ENCODE measurements around the gene WBP1L.

DNA sequence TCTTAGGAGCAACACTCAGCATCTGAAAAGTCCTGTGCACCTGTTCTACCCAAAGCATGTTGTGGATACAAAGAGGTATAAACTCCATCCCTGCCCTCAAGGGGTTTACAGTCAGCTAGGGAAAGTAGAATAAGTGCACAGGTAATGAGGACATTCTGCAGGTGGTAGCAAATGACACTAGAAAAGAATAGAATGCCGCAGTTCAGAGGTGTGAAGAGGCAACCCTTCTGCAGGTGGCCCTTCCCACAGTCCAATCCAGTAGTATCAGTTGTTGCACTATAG, 36.7 kb downstream of the WBP1L start:
- TF ChIP-seq EP300 (IDR thresholded peaks at IDR 0.05) (no peak), POLR2A (IDR thresholded peaks at IDR 0.05) (no peak)
- TF ChIP-seq, protein P1, sequence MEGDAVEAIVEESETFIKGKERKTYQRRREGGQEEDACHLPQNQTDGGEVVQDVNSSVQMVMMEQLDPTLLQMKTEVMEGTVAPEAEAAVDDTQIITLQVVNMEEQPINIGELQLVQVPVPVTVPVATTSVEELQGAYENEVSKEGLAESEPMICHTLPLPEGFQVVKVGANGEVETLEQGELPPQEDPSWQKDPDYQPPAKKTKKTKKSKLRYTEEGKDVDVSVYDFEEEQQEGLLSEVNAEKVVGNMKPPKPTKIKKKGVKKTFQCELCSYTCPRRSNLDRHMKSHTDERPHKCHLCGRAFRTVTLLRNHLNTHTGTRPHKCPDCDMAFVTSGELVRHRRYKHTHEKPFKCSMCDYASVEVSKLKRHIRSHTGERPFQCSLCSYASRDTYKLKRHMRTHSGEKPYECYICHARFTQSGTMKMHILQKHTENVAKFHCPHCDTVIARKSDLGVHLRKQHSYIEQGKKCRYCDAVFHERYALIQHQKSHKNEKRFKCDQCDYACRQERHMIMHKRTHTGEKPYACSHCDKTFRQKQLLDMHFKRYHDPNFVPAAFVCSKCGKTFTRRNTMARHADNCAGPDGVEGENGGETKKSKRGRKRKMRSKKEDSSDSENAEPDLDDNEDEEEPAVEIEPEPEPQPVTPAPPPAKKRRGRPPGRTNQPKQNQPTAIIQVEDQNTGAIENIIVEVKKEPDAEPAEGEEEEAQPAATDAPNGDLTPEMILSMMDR (IDR thresholded peaks at IDR 0.05): no peak

Data from stomach (tissue), 4 donors.